Endothelial cell of umbilical vein (primary cell): Measurements from ENCODE around the gene SLC5A6.

Source experiments
- EZH2 ChIP-seq: IDR thresholded peaks from 2 replicates; pipeline ENCODE4 v1.6.1; 2012; ENCODE audit warnings: borderline replicate concordance, low read depth, mild to moderate bottlenecking, moderate library complexity, low read length, inconsistent platforms; ENCODE audit not compliant: severe bottlenecking
- TF ChIP-seq, protein P1 (sequence below), 2 donors: IDR thresholded peaks; 1 replicate in 1 of 2; 2 replicates in 1 of 2; pipeline ENCODE4 v1.5.1; 2011; ENCODE audit warnings: low read length in 2 of 2, mild to moderate bottlenecking in 2 of 2, moderate library complexity in 2 of 2, control low read depth in 1 of 2, inconsistent platforms in 1 of 2, low read depth in 1 of 2; ENCODE audit not compliant: insufficient read depth in 1 of 2; ENCODE audit errors: extremely low read depth in 1 of 2

DNA sequence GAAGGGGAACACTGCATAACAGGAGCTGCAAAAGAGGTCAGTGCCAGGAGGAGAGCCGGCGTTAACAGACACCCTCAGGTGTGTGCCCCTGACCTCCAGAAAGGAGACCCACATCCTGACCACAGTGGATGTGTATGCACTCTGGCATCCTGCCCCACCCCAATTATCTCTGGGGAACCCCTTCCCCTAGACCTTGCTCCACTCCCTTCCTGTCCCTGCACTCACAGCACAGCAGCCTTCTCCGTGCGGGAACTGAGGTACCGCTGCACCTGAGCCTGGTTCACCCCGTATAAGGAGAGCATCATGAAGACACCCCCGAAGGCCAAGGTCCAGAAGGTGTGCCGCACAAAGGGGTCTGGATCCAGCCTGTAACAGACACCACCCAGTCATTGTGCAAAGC lies 7.5 kb downstream of the SLC5A6 start:
- TF ChIP-seq EZH2, result no peak
- TF ChIP-seq, protein P1, sequence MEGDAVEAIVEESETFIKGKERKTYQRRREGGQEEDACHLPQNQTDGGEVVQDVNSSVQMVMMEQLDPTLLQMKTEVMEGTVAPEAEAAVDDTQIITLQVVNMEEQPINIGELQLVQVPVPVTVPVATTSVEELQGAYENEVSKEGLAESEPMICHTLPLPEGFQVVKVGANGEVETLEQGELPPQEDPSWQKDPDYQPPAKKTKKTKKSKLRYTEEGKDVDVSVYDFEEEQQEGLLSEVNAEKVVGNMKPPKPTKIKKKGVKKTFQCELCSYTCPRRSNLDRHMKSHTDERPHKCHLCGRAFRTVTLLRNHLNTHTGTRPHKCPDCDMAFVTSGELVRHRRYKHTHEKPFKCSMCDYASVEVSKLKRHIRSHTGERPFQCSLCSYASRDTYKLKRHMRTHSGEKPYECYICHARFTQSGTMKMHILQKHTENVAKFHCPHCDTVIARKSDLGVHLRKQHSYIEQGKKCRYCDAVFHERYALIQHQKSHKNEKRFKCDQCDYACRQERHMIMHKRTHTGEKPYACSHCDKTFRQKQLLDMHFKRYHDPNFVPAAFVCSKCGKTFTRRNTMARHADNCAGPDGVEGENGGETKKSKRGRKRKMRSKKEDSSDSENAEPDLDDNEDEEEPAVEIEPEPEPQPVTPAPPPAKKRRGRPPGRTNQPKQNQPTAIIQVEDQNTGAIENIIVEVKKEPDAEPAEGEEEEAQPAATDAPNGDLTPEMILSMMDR (IDR thresholded peaks at IDR 0.05; ENCODE audit: extremely low read depth in 1 of 2, insufficient read depth in 1 of 2, low read depth in 1 of 2, low read length in 2 of 2), result no peak
